ENCODE results near the gene CROCC.

The CROCC gene

GRCh38 chr1:17016317-17016661 lies 94.6 kb downstream of the CROCC start:
- no peaks in the 10 kb centered on the region for H3K9me3 Mint-ChIP-seq
- CTCF ChIA-PET, result no interaction called here
- no peak overlapping the region for H3K4me3 Mint-ChIP-seq
- H3K27ac Mint-ChIP-seq, result no peak overlapping the region
- peaks cover 16% of the 10 kb centered on the region for H3K27me3 Mint-ChIP-seq
- DNase-seq, result no peak
- peaks cover 24% of the 10 kb centered on the region for H3K4me1 Mint-ChIP-seq
- H3K36me3 Mint-ChIP-seq, result peaks cover 22% of the 10 kb centered on the region

- no peak overlapping the region for H3K27ac Mint-ChIP-seq
- peaks cover 9% of the 10 kb centered on the region for H3K27me3 Mint-ChIP-seq
- DNase-seq, result no peak
- H3K36me3 Mint-ChIP-seq, result peaks cover 25% of the 10 kb centered on the region
- CTCF ChIA-PET, result no interaction called here
- H3K4me1 Mint-ChIP-seq, result peaks cover 18% of the 10 kb centered on the region
- H3K4me3 Mint-ChIP-seq, result no peak overlapping the region
- no peaks in the 10 kb centered on the region for H3K9me3 Mint-ChIP-seq
Measured at GRCh38 chr1:17017435-17017834, 95.7 kb downstream of the CROCC start.

- Mint-ChIP-seq H3K27ac (peak overlapping the region; percentile 61), H3K9me3 (no peaks in the 10 kb centered on the region), H3K36me3 (peaks cover 34% of the 10 kb centered on the region), H3K4me1 (peaks cover 14% of the 10 kb centered on the region), H3K27me3 (no peaks in the 10 kb centered on the region), H3K4me3 (no peak overlapping the region)
- DNase-seq, result no peak
- CTCF ChIA-PET, result no interaction called here
Measured at GRCh38 chr1:17018849-17019248, 97.1 kb downstream of the CROCC start.

- Mint-ChIP-seq H3K27ac (no peak overlapping the region), H3K9me3 (no peaks in the 10 kb centered on the region), H3K4me1 (peaks cover 14% of the 10 kb centered on the region), H3K27me3 (no peaks in the 10 kb centered on the region), H3K4me3 (no peak overlapping the region), H3K36me3 (peaks cover 38% of the 10 kb centered on the region)
- DNase-seq, result no peak
- CTCF ChIA-PET, result interaction anchor here (1.0 kb wide), 1 partner anchor 56 kb away, joined by 3 read pairs; no protein-coding TSS in a partner anchor
Measured at GRCh38 chr1:17020502-17020901, 98.8 kb downstream of the CROCC start.

GRCh38 chr1:17021896-17022295 lies 100.2 kb downstream of the CROCC start:
- CTCF ChIA-PET, result interaction anchor here (1.2 kb wide), 1 partner anchor 62 kb away, joined by 4 read pairs; no protein-coding TSS in a partner anchor
- no peak for DNase-seq
- no peak overlapping the region for H3K4me3 Mint-ChIP-seq
- peaks cover 41% of the 10 kb centered on the region for H3K36me3 Mint-ChIP-seq
- H3K27me3 Mint-ChIP-seq, result no peaks in the 10 kb centered on the region
- no peaks in the 10 kb centered on the region for H3K9me3 Mint-ChIP-seq
- peaks cover 14% of the 10 kb centered on the region for H3K4me1 Mint-ChIP-seq
- H3K27ac Mint-ChIP-seq, result no peak overlapping the region
